HPDE6-E6E7 (cell line): ENCODE results near the gene HS2ST1.

Experiments used
- DNase-seq: peaks from one replicate; pipeline ENCODE4 v3.0.0; 2011; ENCODE audit warnings: missing footprints; ENCODE audit errors: extremely low spot score

HS2ST1 gene

GRCh38 chr1:87113313-87113712 lies 198.9 kb downstream of the HS2ST1 start:
- no peak for DNase-seq

DNA sequence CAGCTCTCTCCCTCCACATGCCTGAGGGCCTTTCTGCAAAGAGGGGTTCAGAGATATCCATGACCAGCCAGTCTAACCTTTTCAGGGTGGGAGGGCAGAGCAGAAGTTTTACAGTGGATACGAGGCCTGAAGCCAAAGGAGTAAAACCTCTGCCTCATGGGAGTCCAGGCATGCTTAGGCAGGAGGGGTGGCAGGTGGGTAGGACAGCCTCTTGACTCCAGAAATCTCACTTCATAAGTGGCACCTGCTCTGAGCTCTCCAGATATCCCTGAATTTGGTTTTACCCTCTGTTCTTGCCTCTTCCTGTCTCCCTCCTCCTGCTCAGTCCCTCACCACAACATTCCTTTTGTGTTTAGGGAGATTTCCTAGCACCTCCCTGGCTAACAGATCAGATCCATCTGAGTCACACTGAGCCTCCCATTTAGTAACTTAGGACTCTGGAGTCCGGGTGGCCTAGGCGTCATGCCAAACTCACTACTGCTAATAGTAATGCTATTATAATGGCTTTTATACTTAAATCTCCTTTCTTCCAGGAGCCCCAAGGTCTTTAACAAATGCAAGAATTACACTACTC lies 201.0 kb downstream of the HS2ST1 start:
- no peak for DNase-seq

- no peak for DNase-seq
These were observed 201.5 kb downstream of the HS2ST1 start for GRCh38 chr1:87115891-87116290.

GRCh38 chr1:87117761-87118368 lies 203.4 kb downstream of the HS2ST1 start:
- no peak for DNase-seq

DNA sequence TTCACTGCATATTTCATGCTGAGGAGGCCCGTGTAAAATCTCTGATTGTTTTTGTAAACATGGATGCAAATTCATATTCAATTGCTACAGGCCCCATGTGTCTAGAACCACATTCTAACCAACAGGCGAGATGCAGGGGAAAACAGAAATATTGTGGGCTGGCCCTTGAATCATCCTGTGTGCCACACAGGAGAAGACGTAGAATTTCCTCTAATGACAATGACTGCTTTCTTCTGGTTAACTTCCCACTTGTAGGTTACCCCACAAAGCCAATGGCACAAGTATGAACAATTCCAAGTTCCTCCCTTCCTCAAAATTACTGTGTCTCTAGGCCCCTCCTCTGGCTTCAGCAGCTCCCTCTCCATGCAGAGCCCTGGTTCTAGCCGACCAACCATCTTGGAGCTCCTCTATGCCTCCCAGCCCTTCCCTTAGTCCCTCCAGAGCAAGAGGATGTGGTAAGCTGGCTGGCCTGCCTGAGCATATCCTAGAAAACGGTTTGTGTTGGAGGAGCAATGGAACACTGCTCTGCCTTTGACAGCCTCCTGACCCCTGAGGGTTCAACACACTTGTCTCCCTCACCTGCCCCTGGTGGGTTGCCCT lies 205.2 kb downstream of the HS2ST1 start:
- DNase-seq = no peak

GRCh38 chr1:87120779-87121178 lies 206.3 kb downstream of the HS2ST1 start:
- DNase-seq = no peak

DNA sequence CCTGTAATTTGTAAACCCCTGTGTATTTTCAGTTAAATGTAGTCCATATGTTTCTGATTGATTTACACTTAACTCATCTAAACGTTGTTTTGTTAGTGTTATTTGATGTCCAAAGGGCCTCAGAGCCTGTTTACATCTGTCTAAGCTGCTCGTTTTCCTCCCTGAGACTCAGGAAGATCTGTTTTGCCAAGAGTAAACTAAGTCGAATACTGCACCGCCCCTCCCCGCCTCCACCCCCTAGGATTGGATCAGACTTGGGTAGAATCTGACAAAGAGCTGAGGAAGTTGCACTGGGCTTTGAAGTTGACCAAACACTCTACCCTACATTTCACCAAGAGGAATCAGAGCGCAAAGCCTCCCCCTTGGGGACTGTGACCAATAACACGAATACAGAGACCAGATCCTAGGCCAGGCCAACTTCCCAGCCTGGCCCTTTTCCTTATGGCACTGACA lies 207.3 kb downstream of the HS2ST1 start:
- DNase-seq = no peak

- DNase-seq = no peak
These were observed 207.8 kb downstream of the HS2ST1 start for GRCh38 chr1:87122243-87122642.

GRCh38 chr1:87123610-87124009 lies 209.2 kb downstream of the HS2ST1 start:
- DNase-seq = no peak

- DNase-seq = no peak
These were observed 212.6 kb downstream of the HS2ST1 start for GRCh38 chr1:87126886-87127505.

GRCh38 chr1:87127581-87127980 lies 213.1 kb downstream of the HS2ST1 start:
- DNase-seq = no peak

- peak; percentile 43 for DNase-seq
These were observed 214.6 kb downstream of the HS2ST1 start for GRCh38 chr1:87129038-87129437.

DNA sequence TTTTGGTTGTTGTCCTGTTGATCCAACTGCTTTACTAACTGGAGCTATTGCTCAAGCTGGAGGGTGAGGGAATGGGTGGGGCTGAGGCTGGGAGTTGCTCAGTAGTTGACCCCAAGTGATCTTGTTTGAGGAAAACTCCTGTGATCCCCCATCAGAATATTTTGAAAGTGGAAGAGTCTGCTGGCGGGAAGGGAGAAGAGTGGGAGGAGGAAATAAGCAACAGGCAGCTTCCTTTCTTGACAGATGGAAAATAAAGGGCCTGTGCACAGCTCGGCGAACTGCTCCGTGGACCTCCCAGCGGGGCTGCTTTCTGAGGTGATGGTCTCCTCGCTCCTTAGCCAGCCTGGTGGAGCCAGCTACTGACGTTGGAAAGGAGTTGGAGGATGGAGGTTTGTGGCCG lies 215.2 kb downstream of the HS2ST1 start:
- DNase-seq = no peak

- DNase-seq = no peak
These were observed 216.0 kb downstream of the HS2ST1 start for GRCh38 chr1:87130438-87130837.

- DNase-seq = peak; percentile 77
These were observed 217.4 kb downstream of the HS2ST1 start for GRCh38 chr1:87131809-87132283.

GRCh38 chr1:87132284-87132870 lies 217.9 kb downstream of the HS2ST1 start:
- no peak for DNase-seq

DNA sequence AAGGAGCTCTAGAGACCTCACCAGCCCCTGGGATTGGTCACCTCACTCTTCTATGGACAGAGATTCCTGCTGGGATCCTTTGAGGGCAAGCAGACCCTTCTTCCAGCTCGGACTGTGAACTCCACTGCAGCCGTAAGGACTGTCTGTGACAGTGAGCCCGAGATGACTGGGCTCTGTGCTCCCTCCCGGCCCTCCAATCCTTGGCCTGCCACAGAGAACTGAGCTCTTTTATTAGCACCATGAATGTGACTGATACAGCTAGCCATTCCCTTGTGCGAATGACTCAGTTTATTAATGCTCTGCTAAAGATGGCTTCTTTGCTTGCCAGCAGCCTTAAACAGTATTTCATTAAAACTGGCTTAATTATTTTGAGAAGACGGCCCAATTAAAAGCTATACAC lies 219.6 kb downstream of the HS2ST1 start:
- no peak for DNase-seq

DNA sequence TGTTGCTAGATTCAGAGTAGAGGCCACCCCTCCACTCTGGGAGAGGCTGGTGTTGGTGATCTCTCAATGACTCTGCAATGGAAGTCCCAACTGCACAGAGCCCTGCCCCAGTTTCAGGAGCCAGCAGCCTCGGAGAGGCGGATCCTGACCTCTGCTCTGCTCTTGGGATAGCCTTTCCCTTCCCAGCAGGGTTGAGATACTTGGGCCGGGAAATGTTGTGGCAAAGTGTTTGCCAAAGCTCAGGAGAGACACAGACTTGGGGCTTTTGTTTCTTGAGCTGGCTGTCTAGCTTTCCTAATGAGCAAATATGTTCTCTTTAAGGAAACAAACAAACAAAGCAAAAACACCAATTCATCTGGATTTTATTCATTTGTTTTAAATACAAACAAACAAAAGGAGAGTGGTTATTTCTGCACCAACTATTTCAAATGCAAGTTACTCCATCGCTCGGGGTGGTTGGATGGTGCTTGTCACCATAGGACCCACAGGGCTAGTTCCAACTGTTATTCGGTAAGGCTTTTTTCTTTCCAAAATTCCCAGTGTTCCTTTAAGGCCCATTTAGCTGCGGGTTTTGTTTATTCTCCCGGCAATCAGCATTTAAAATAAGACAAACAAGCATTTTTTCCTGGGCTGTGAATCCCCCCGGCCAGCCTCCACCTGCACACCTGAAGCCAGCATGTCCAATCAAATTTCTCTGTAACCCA lies 220.3 kb downstream of the HS2ST1 start:
- DNase-seq = no peak

DNA sequence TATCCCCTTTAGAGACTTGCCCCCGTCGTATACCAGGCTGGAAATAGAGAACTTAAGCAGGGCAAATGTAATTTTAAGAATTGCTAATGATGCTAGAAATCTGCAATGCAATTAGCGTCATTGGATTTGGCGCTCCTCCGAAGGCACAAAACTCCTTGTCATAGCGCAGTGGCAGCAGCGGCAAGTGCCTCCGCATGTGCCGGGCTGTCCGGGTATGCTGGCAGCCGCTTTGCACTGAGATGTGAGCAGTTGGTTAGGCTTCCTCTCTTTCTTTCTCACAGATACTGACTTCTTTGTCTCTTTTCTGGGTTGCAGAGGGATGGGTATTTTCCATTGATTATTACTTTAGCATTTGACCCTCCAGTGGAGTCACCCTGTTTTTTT lies 220.9 kb downstream of the HS2ST1 start:
- no peak for DNase-seq

DNA sequence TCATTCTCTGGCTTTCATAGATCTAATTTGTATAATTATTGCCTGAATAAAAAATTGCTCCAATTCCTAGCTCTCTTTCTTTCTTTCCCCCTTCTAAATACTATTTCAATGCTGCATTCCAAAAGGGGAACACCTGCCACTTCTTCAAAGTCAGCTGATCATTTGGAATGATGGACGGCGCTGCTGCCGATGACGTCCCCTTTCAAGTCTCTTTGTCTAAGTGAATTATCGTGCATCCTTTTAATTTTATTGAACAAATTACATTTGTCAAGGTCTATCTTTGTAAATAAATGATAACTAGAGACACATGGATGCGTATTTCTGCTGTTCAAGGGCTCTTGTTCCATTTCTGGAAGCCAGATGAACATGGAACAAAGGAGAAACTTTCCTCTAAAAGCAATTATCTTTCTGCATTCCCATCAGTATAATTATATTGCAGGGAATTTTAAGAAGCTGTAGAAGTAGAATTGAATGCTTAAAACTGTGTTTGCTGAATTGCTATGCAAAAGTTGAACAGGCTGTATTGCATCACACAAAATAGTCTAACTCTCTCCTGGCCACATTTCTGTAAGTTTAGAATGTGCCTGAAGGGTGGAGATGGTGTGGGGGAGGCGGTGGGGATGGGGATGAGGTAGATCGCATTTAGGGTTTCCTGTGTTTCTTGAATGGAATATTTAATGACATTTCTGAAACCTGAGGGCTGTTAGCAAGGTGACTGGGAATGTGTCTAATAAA lies 222.3 kb downstream of the HS2ST1 start:
- DNase-seq = no peak

DNA sequence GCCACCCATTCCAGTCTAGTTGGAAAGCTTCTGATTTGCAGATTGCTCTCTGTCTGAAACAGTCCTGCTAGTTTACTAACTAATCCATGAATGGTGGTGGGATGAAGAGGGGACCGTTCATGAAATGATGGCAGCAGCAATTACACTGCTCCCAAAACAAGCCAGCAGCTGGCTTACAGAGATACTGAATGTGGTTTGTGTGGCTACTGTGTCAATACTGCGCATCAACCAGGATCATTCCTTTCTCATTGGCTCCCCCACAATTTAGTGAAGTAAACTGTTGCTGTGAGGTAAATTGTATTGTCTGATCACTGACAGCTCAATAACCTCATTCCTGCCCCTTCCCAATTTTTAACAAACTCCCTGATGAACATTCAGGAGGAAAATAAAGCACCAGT lies 222.9 kb downstream of the HS2ST1 start:
- no peak for DNase-seq
